Endothelial cell of umbilical vein (primary cell): ENCODE data around the gene LRP1B. TPM values are rescaled to one million over a fixed set of nuclear protein-coding genes. Genes with fewer than 3 reads are reported as not detected.

Source experiments
- BruUV-seq: library from RNA; stranded (reverse); fragments of 400-500 nt; replicated peaks from 2 replicates; lab custom pipeline; 2021; lab: Mats Ljungman, UMichigan
- CTCF ChIA-PET: fragments of 300-600, 350-600 bp; sonication (Branson Sonifier 250); formaldehyde crosslinking; loops from one replicate; lab custom pipeline; 2021; ENCODE audit warnings: antibody characterized with exemption, inconsistent platforms; lab: Charles Lee
- POLR2A ChIA-PET: fragments of 300-600, 350-600 bp; sonication (Branson Sonifier 250); formaldehyde crosslinking; loops from one replicate; lab custom pipeline; 2021; ENCODE audit warnings: antibody characterized with exemption, inconsistent platforms; lab: Charles Lee
- DNase-seq: peaks from one replicate; pipeline ENCODE4 v3.0.0-alpha.2; 2011; ENCODE audit warnings: low read depth, low spot score
- FAIRE-seq: peaks from 2 replicates; lab custom pipeline; 2011; peaks lifted over from hg19 to GRCh38; lab: Jason Lieb, UNC
- H2AFZ ChIP-seq: 2 replicates; pipeline ENCODE4 v1.6.0; 2012; ENCODE audit warnings: low read depth, low read length, control low read depth, inconsistent platforms
- H3K27ac ChIP-seq: 2 replicates; pipeline ENCODE4 v1.5.1; 2011; ENCODE audit warnings: low read depth, mild to moderate bottlenecking, control low read depth, low read length, moderate library complexity; ENCODE audit not compliant: insufficient read depth
- H3K27me3 ChIP-seq, 2 experiments: 2 replicates each; pipeline versions ENCODE4 v1.6.0 to v1.6.1; 2011; ENCODE audit warnings: low read length in 2 of 2, mixed read lengths in 1 of 2; ENCODE audit not compliant: control insufficient read depth in 2 of 2, insufficient read depth in 2 of 2
- H3K36me3 ChIP-seq, 2 experiments: 2 replicates in 1 of 2; 3 replicates in 1 of 2; pipeline ENCODE4 v1.5.1; 2011; ENCODE audit warnings: low read length in 2 of 2, mild to moderate bottlenecking in 1 of 2, moderate library complexity in 1 of 2; ENCODE audit not compliant: control insufficient read depth in 2 of 2, insufficient read depth in 2 of 2; ENCODE audit errors: extremely low read depth in 1 of 2
- H3K4me1 ChIP-seq: 3 replicates; pipeline ENCODE4 v1.5.1; 2011; ENCODE audit warnings: mild to moderate bottlenecking, low read length; ENCODE audit not compliant: control insufficient read depth, insufficient read depth; ENCODE audit errors: extremely low read depth
- H3K4me2 ChIP-seq: 2 replicates; pipeline ENCODE4 v1.6.1; 2011; ENCODE audit warnings: low read length, control low read depth, mixed read lengths; ENCODE audit not compliant: insufficient read depth
- H3K4me3 ChIP-seq, 3 experiments: fragments of 200-600 bp in 1 of 3; sonication (generic), shearing (Covaris generic) in 1 of 3; replicated peaks in 1 of 3; 2 replicates each; pipeline ENCODE4 v1.5.1; 2011 to 2016; ENCODE audit warnings: control low read depth in 3 of 3, low read length in 3 of 3, mild to moderate bottlenecking in 2 of 3, inconsistent platforms in 1 of 3, low read depth in 1 of 3, moderate library complexity in 1 of 3; ENCODE audit not compliant: insufficient read depth in 1 of 3
- H3K79me2 ChIP-seq: 2 replicates; pipeline ENCODE4 v1.6.0; 2012; ENCODE audit warnings: low read length, inconsistent platforms; ENCODE audit not compliant: control insufficient read depth, insufficient read depth
- H3K9ac ChIP-seq: replicated peaks from 2 replicates; pipeline ENCODE3; 2011; ENCODE audit warnings: low read length, control low read depth; ENCODE audit not compliant: insufficient read depth; ENCODE audit errors: extremely low read depth
- H3K9me1 ChIP-seq: replicated peaks from 3 replicates; pipeline ENCODE4 v1.6.0; 2011; ENCODE audit warnings: mild to moderate bottlenecking, low read length; ENCODE audit not compliant: control insufficient read depth, insufficient read depth; ENCODE audit errors: extremely low read depth
- H3K9me3 ChIP-seq: replicated peaks from 2 replicates; pipeline ENCODE4 v1.5.1; 2012; ENCODE audit warnings: low read length, inconsistent platforms; ENCODE audit not compliant: control insufficient read depth, insufficient read depth
- H4K20me1 ChIP-seq: replicated peaks from 2 replicates; pipeline ENCODE3; 2011; ENCODE audit warnings: mild to moderate bottlenecking, low read length; ENCODE audit not compliant: control insufficient read depth, insufficient read depth; ENCODE audit errors: extremely low read depth
- EZH2 ChIP-seq: IDR thresholded peaks from 2 replicates; pipeline ENCODE4 v1.6.1; 2012; ENCODE audit warnings: borderline replicate concordance, low read depth, mild to moderate bottlenecking, moderate library complexity, low read length, inconsistent platforms; ENCODE audit not compliant: severe bottlenecking
- FOS ChIP-seq: IDR thresholded peaks from 2 replicates; pipeline ENCODE4 v1.6.1; 2011; ENCODE audit warnings: mild to moderate bottlenecking, low read length, moderate library complexity, borderline replicate concordance; ENCODE audit not compliant: insufficient read depth
- GATA2 ChIP-seq: IDR thresholded peaks from 2 replicates; pipeline ENCODE4 v1.7.0; 2011; ENCODE audit warnings: low read depth, mild to moderate bottlenecking, moderate library complexity, mixed read lengths, low read length; ENCODE audit not compliant: insufficient read length, insufficient read depth
- JUN ChIP-seq: IDR thresholded peaks from 2 replicates; pipeline ENCODE4 v1.6.1; 2011; ENCODE audit warnings: borderline replicate concordance, low read depth; ENCODE audit not compliant: insufficient read length, insufficient read depth
- MYC ChIP-seq: IDR thresholded peaks from one replicate; pipeline ENCODE4 v1.6.1; 2011; ENCODE audit warnings: mild to moderate bottlenecking, low read depth, low read length
- POLR2A ChIP-seq: IDR thresholded peaks from 2 replicates; pipeline ENCODE4 v1.6.1; 2012; ENCODE audit warnings: low read depth, mild to moderate bottlenecking, control low read depth, low read length
- POLR2AphosphoS5 ChIP-seq: IDR thresholded peaks from 2 replicates; pipeline ENCODE4 v1.6.1; 2012; ENCODE audit warnings: low read depth, mild to moderate bottlenecking, control low read depth, low read length, moderate library complexity; ENCODE audit not compliant: insufficient read depth
- dilution Hi-C: fragments of 300-500 bp; cut with MboI; formaldehyde crosslinking; loops from one replicate; pipeline ENCODE4 v1.15.0; 2019; ENCODE audit warnings: low sequenced_read_pairs; ENCODE audit not compliant: extremely low pct_ligation_motif_present
- intact Hi-C: fragments of 100-400 bp; cut with micrococcal nuclease; formaldehyde crosslinking; loops from one replicate; pipeline ENCODE4 v1.10.0; 2022
- polyA plus RNA-seq, 4 experiments: library from polyadenylated mRNA; depleted of rRNA in 3 of 4; stranded (reverse) in 3 of 4; unstranded in 1 of 4; fragments of >200 nt; gene quantifications; 2 replicates each; pipeline versions ENCODE4 v1.2.1 to v1.2.3, GENCODE V29; 2011 to 2012; ENCODE audit warnings: missing spikeins in 1 of 4
- total RNA-seq: library from RNA; stranded (reverse); gene quantifications from 2 replicates; pipeline ENCODE4 v1.2.3, GENCODE V29; 2021
- TF ChIP-seq, protein P1 (sequence below): IDR thresholded peaks from 2 replicates; pipeline ENCODE4 v1.6.1; 2011; ENCODE audit not compliant: insufficient read depth, insufficient read length
- TF ChIP-seq, protein P2 (sequence below), 2 donors: IDR thresholded peaks; 1 replicate in 1 of 2; 2 replicates in 1 of 2; pipeline ENCODE4 v1.5.1; 2011; ENCODE audit warnings: low read length in 2 of 2, mild to moderate bottlenecking in 2 of 2, moderate library complexity in 2 of 2, control low read depth in 1 of 2, inconsistent platforms in 1 of 2, low read depth in 1 of 2; ENCODE audit not compliant: insufficient read depth in 1 of 2; ENCODE audit errors: extremely low read depth in 1 of 2

The LRP1B gene
- total and polyA plus RNA-seq, 2 donors (not counting 3 experiments of a cell fraction or from before 2014, with no cell fraction given) = 0.03 to 0.07 TPM

DNA sequence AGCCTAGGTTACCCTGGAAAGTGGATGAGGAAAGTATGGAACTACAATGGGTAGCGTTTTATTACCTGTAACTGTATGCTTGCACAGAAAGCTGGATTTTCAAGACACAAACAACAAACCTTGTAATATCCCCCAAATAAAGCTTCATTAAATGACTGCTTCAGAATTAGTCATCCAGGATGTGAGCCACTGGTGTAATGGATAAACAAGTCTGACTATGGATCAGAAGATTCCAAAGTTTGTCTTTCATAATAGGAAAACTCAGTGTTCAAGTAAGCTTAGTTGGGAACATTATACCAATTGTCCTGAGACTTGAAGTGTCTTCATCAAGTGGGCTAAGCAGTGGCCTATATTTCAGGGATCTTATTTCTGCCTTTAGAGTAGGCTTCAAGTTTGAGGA is 518.8 kb downstream of the LRP1B start:
- peaks cover 20% of the 10 kb centered on the region for H3K4me1 ChIP-seq
- H3K9me3 ChIP-seq = no peaks in the 10 kb centered on the region
- dilution Hi-C loops (no loop called here), intact Hi-C loops (loop anchor here (1.0 to 10.0 kb wide), 4 partner anchors 217 to 591 kb away; partner anchors contain the start of gene LRP1B)
- no TSS peak for BruUV-seq
- TF ChIP-seq FOS = peak; percentile 82
- peak; percentile 17 for TF ChIP-seq POLR2AphosphoS5
- TF ChIP-seq EZH2 = no peak
- TF ChIP-seq POLR2A = no peak
- TF ChIP-seq MYC = no peak
- TF ChIP-seq, protein P1, sequence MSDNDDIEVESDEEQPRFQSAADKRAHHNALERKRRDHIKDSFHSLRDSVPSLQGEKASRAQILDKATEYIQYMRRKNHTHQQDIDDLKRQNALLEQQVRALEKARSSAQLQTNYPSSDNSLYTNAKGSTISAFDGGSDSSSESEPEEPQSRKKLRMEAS = no peak
- no peak for TF ChIP-seq GATA2
- peak; percentile 70 for TF ChIP-seq JUN
- TF ChIP-seq, protein P2, sequence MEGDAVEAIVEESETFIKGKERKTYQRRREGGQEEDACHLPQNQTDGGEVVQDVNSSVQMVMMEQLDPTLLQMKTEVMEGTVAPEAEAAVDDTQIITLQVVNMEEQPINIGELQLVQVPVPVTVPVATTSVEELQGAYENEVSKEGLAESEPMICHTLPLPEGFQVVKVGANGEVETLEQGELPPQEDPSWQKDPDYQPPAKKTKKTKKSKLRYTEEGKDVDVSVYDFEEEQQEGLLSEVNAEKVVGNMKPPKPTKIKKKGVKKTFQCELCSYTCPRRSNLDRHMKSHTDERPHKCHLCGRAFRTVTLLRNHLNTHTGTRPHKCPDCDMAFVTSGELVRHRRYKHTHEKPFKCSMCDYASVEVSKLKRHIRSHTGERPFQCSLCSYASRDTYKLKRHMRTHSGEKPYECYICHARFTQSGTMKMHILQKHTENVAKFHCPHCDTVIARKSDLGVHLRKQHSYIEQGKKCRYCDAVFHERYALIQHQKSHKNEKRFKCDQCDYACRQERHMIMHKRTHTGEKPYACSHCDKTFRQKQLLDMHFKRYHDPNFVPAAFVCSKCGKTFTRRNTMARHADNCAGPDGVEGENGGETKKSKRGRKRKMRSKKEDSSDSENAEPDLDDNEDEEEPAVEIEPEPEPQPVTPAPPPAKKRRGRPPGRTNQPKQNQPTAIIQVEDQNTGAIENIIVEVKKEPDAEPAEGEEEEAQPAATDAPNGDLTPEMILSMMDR (IDR thresholded peaks at IDR 0.05; ENCODE audit: extremely low read depth in 1 of 2, insufficient read depth in 1 of 2, low read depth in 1 of 2, low read length in 2 of 2) = no peak
- no peaks in the 10 kb centered on the region for H3K27me3 ChIP-seq
- peak overlapping the region in 1 of 3 experiments; percentile 54 for H3K4me3 ChIP-seq
- ChIA-PET POLR2A (no interaction called here), CTCF (interaction anchor here (0.7 to 2.8 kb wide), 6 partner anchors 8 to 528 kb away, joined by 3 to 15 read pairs (median 6); no protein-coding TSS in a partner anchor)
- no peaks in the 10 kb centered on the region for H4K20me1 ChIP-seq
- FAIRE-seq (peak; percentile 89), DNase-seq (peak; percentile 85)
- no peaks in the 10 kb centered on the region for H3K79me2 ChIP-seq
- no peaks in the 10 kb centered on the region for H3K9me1 ChIP-seq
- peak overlapping the region; percentile 71 for H3K9ac ChIP-seq
- peak overlapping the region; percentile 93 for H3K4me2 ChIP-seq
- no peaks in the 10 kb centered on the region for H3K36me3 ChIP-seq
- peak overlapping the region; percentile 76 for H2AFZ ChIP-seq
- peak overlapping the region; percentile 73 for H3K27ac ChIP-seq
